22Rv1 (cell line): ENCODE measurements around the gene REST.
"Not testable (repeated sequence)": the region's sequence is repeated elsewhere in the genome, so short reads cannot be mapped to it uniquely, and the experiment has no call there.

ENCODE experiments used
- CTCF ChIP-seq: fragments of 450-650 bp; IDR thresholded peaks from 2 replicates; pipeline ENCODE4 v1.5.1; 2017; ENCODE audit warnings: mild to moderate bottlenecking
- ZFX ChIP-seq: fragments of 450-650 bp; IDR thresholded peaks from 2 replicates; pipeline ENCODE4 v1.6.1; 2017; ENCODE audit warnings: antibody characterized with exemption, borderline replicate concordance

GRCh38 chr4:56939826-56940225 lies 32.1 kb downstream of the REST start:
- TF ChIP-seq CTCF, ZFX: not testable (repeated sequence)
